ENCODE results near the gene C10orf67. TPM values are rescaled to one million over a fixed set of nuclear protein-coding genes. Genes with fewer than 3 reads are reported as not detected.
A peak's percentile ranks its signal among the peaks of the same experiment; 100 is the strongest.
"Not testable (repeated sequence)": the region's sequence is repeated elsewhere in the genome, so short reads cannot be mapped to it uniquely, and the experiment has no call there.

C10orf67 gene
- total RNA-seq, 1 donor from 2014 or later, result 0.17 TPM

- H3K36me3 Mint-ChIP-seq, result no peaks in the 10 kb centered on the region
- H3K9me3 Mint-ChIP-seq, result no peaks in the 10 kb centered on the region
- no peaks in the 10 kb centered on the region for H3K4me1 Mint-ChIP-seq (ENCODE audit: unreplicated experiment)
- TF ChIP-seq CTCF (conservative IDR thresholded peaks at IDR 0.05), result no peak
- H3K27ac Mint-ChIP-seq, result no peak overlapping the region
- no peak overlapping the region for H3K4me3 Mint-ChIP-seq
- DNase-seq (ENCODE audit: extremely low spot score, unreplicated experiment), result no peak
- peaks cover 4% of the 10 kb centered on the region for H3K27me3 Mint-ChIP-seq
Observed at GRCh38 chr10:23351926-23352519, 7.4 kb upstream of the C10orf67 start.

GRCh38 chr10:23350706-23351105 is 6.1 kb upstream of the C10orf67 start:
- H3K4me1 Mint-ChIP-seq (ENCODE audit: unreplicated experiment); H3K9me3 Mint-ChIP-seq; DNase-seq (ENCODE audit: extremely low spot score, unreplicated experiment); H3K27me3 Mint-ChIP-seq; H3K36me3 Mint-ChIP-seq; H3K27ac Mint-ChIP-seq; H3K4me3 Mint-ChIP-seq: not testable (repeated sequence)

GRCh38 chr10:23345861-23346260 is 1.3 kb upstream of the C10orf67 start:
- Mint-ChIP-seq H3K4me1 (ENCODE audit: unreplicated experiment) (peaks cover 9% of the 10 kb centered on the region), H3K4me3 (peak overlapping the region; percentile 41)
- DNase-seq (ENCODE audit: extremely low spot score, unreplicated experiment), result no peak

GRCh38 chr10:23343591-23344240 is 881 bp downstream of the C10orf67 start:
- Mint-ChIP-seq H3K27ac (no peak overlapping the region), H3K4me1 (ENCODE audit: unreplicated experiment) (peaks cover 9% of the 10 kb centered on the region), H3K36me3 (no peaks in the 10 kb centered on the region)

More at GRCh38 chr10:23345861-23346260, 1.3 kb upstream of the C10orf67 start:
- no peaks in the 10 kb centered on the region for H3K9me3 Mint-ChIP-seq
- no peaks in the 10 kb centered on the region for H3K36me3 Mint-ChIP-seq
- peaks cover 25% of the 10 kb centered on the region for H3K27me3 Mint-ChIP-seq
- TF ChIP-seq CTCF (conservative IDR thresholded peaks at IDR 0.05), result no peak
- no peak overlapping the region for H3K27ac Mint-ChIP-seq

GRCh38 chr10:23342213-23342884 is 2.2 kb downstream of the C10orf67 start:
- no peaks in the 10 kb centered on the region for H3K36me3 Mint-ChIP-seq
- peaks cover 21% of the 10 kb centered on the region for H3K27me3 Mint-ChIP-seq
- TF ChIP-seq CTCF (conservative IDR thresholded peaks at IDR 0.05), result no peak
- H3K27ac Mint-ChIP-seq, result no peak overlapping the region
- H3K4me3 Mint-ChIP-seq, result no peak overlapping the region
- H3K4me1 Mint-ChIP-seq (ENCODE audit: unreplicated experiment), result peaks cover 9% of the 10 kb centered on the region
- H3K9me3 Mint-ChIP-seq, result no peaks in the 10 kb centered on the region
- DNase-seq (ENCODE audit: extremely low spot score, unreplicated experiment), result no peak

More at GRCh38 chr10:23343591-23344240, 881 bp downstream of the C10orf67 start:
- Mint-ChIP-seq H3K4me3 (peak overlapping the region; percentile 93), H3K27me3 (peaks cover 21% of the 10 kb centered on the region), H3K9me3 (no peaks in the 10 kb centered on the region)
- DNase-seq (ENCODE audit: extremely low spot score, unreplicated experiment), result peak; percentile 83
- no peak for TF ChIP-seq CTCF (conservative IDR thresholded peaks at IDR 0.05)

GRCh38 chr10:23341004-23341403 is 3.6 kb downstream of the C10orf67 start:
- no peak for DNase-seq (ENCODE audit: extremely low spot score, unreplicated experiment)
- H3K9me3 Mint-ChIP-seq, result no peaks in the 10 kb centered on the region
- no peaks in the 10 kb centered on the region for H3K36me3 Mint-ChIP-seq
- H3K4me1 Mint-ChIP-seq (ENCODE audit: unreplicated experiment), result peaks cover 9% of the 10 kb centered on the region
- H3K4me3 Mint-ChIP-seq, result no peak overlapping the region
- H3K27me3 Mint-ChIP-seq, result peaks cover 21% of the 10 kb centered on the region
- TF ChIP-seq CTCF (conservative IDR thresholded peaks at IDR 0.05), result no peak
- no peak overlapping the region for H3K27ac Mint-ChIP-seq
